ENCODE data around the gene ATRNL1.
"Not testable (repeated sequence)": the region's sequence is repeated elsewhere in the genome, so short reads cannot be mapped to it uniquely, and the experiment has no call there.

The ATRNL1 gene

DNA sequence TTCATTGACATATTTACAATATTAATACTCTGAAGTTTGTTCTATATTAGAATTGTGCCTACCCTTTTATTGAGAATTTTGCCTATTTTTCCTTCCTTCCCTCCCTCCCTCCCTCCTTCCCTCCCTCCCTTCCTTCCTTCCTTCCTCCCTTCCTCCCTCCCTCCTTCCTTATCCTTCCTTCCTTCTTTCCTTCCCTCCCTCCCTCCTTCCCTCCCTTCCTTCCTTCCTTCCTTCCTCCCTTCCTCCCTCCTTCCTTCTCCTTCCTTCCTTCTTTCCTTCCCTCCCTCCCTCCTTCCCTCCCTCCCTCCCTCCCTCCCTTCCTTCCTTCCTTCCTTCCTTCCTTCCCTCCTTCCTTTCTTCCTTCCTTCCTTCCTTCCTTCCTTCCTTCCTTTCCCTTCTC lies 434.5 kb downstream of the ATRNL1 start:
- not testable (repeated sequence) for H3K4me1 ChIP-seq (ENCODE audit: control insufficient read depth, insufficient read depth, low read length); H3K27ac ChIP-seq (ENCODE audit: low read depth, low read length); H3K9ac ChIP-seq (ENCODE audit: low read length); H3K36me3 ChIP-seq (ENCODE audit: control insufficient read depth, insufficient read depth, low read length); H3K9me3 ChIP-seq (ENCODE audit: control insufficient read depth, insufficient read depth, low read depth, low read length); H3K27me3 ChIP-seq (ENCODE audit: control insufficient read depth, insufficient read depth, low read length); H3K4me3 ChIP-seq (ENCODE audit: low read depth, low read length)

DNA sequence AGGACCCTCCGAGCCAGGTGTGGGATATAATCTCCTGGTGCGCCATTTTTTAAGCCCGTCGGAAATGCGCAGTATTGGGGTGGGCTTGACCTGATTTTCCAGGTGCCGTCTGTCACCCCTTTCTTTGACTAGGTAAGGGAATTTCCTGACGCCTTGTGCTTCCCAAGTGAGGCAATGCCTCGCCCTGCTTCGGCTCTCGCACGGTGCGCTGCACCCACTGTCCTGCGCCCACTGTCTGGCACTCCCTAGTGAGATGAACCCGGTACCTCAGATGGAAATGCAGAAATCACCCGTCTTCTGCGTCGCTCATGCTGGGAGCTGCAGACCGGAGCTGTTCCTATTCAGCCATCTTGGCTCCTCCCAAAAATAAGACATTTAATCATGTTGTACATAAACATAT lies 443.2 kb downstream of the ATRNL1 start:
- H3K9me3 ChIP-seq (ENCODE audit: control insufficient read depth, insufficient read depth, low read depth, low read length); H3K27me3 ChIP-seq (ENCODE audit: control insufficient read depth, insufficient read depth, low read length); H3K4me3 ChIP-seq (ENCODE audit: low read depth, low read length); H3K36me3 ChIP-seq (ENCODE audit: control insufficient read depth, insufficient read depth, low read length); H3K9ac ChIP-seq (ENCODE audit: low read length); H3K4me1 ChIP-seq (ENCODE audit: control insufficient read depth, insufficient read depth, low read length); H3K27ac ChIP-seq (ENCODE audit: low read depth, low read length): not testable (repeated sequence)

- Histone ChIP-seq H3K9me3 (ENCODE audit: control insufficient read depth, insufficient read depth, low read depth, low read length) (peaks cover 10% of the 10 kb centered on the region), H3K27ac (ENCODE audit: low read depth, low read length) (no peak overlapping the region), H3K4me1 (ENCODE audit: control insufficient read depth, insufficient read depth, low read length) (no peaks in the 10 kb centered on the region), H3K36me3 (ENCODE audit: control insufficient read depth, insufficient read depth, low read length) (no peaks in the 10 kb centered on the region), H3K27me3 (ENCODE audit: control insufficient read depth, insufficient read depth, low read length) (no peaks in the 10 kb centered on the region), H3K9ac (ENCODE audit: low read length) (no peak overlapping the region), H3K4me3 (ENCODE audit: low read depth, low read length) (no peak overlapping the region)
Measured at GRCh38 chr10:115539142-115539762, 446.1 kb downstream of the ATRNL1 start.

DNA sequence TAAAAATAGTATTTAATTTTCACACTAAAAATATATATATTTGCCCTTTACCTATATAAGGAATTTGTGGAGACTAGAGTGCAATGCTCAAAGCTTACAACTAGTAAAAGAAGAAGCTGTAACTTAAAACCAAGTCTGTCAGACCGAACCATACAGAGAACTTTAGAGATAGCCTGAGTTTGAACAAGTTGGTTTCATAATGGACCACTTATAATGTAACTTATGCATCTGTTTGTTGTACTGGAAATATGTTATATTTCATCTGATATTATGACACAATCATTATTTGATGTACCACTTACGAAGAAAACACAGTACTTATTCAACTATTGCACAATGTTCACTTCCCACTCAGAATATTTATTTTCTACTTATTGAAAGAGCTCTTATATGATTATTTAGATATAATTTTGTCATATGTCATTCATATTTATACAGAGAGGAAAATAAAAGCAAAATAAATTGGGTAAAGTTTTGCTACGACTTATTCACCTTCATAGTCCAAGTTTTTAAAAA lies 462.8 kb downstream of the ATRNL1 start:
- Histone ChIP-seq H3K27me3 (ENCODE audit: control insufficient read depth, insufficient read depth, low read length) (no peaks in the 10 kb centered on the region), H3K27ac (ENCODE audit: low read depth, low read length) (no peak overlapping the region), H3K4me1 (ENCODE audit: control insufficient read depth, insufficient read depth, low read length) (peaks cover 5% of the 10 kb centered on the region; the same call in 1 of the 2 replicates), H3K9me3 (ENCODE audit: control insufficient read depth, insufficient read depth, low read depth, low read length) (no peaks in the 10 kb centered on the region), H3K4me3 (ENCODE audit: low read depth, low read length) (no peak overlapping the region), H3K36me3 (ENCODE audit: control insufficient read depth, insufficient read depth, low read length) (no peaks in the 10 kb centered on the region), H3K9ac (ENCODE audit: low read length) (no peak overlapping the region)

DNA sequence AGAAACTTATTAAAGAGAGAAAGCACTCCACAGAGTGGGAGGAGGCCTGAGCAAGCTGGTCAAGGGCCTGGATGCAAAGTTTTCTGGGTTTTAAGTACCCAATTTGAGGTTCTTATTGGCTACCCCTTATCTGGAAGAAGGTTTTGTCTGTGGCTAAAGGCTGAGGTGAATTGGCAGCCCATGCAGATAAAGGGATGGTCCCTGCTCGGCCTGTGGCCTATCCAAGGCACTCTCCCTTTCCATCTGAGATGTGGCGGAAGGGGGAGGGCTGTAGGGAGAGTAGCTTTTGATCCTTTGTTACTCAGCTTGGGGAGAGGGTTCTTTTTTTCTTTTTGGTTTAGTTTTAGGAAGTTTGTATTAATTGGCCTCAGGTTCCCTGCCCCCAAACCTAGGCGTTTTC lies 465.1 kb downstream of the ATRNL1 start:
- Histone ChIP-seq H3K27ac (ENCODE audit: low read depth, low read length) (no peak overlapping the region; the same call in 1 of the 2 replicates), H3K4me1 (ENCODE audit: control insufficient read depth, insufficient read depth, low read length) (peaks cover 5% of the 10 kb centered on the region; the same call in 1 of the 2 replicates), H3K27me3 (ENCODE audit: control insufficient read depth, insufficient read depth, low read length) (no peaks in the 10 kb centered on the region), H3K9ac (ENCODE audit: low read length) (no peak overlapping the region), H3K9me3 (ENCODE audit: control insufficient read depth, insufficient read depth, low read depth, low read length) (no peaks in the 10 kb centered on the region), H3K36me3 (ENCODE audit: control insufficient read depth, insufficient read depth, low read length) (no peaks in the 10 kb centered on the region), H3K4me3 (ENCODE audit: low read depth, low read length) (no peak overlapping the region)

DNA sequence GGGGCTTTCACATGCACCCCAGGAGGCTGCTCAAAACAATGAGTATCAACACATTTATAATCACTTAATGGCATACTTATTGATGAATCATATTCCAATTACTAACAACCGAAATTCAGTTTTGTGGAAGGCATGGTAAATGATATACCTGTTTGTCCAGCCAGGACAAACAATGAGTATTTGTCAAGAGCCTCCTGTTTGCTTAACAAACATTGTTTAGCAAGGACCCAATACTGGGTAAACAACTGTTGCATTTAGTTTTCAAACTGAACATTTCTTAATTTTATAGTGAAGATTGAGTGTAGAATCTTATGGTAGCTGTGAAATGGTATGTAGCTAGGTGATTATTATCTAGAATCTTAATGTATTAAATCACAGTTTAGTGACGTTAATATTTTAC lies 473.7 kb downstream of the ATRNL1 start:
- H3K27ac ChIP-seq (ENCODE audit: low read depth, low read length): no peak overlapping the region
- no peaks in the 10 kb centered on the region for H3K27me3 ChIP-seq (ENCODE audit: control insufficient read depth, insufficient read depth, low read length)
- H3K9ac ChIP-seq (ENCODE audit: low read length): no peak overlapping the region
- H3K36me3 ChIP-seq (ENCODE audit: control insufficient read depth, insufficient read depth, low read length): no peaks in the 10 kb centered on the region
- H3K9me3 ChIP-seq (ENCODE audit: control insufficient read depth, insufficient read depth, low read depth, low read length): no peaks in the 10 kb centered on the region
- no peaks in the 10 kb centered on the region for H3K4me1 ChIP-seq (ENCODE audit: control insufficient read depth, insufficient read depth, low read length)
- no peak overlapping the region for H3K4me3 ChIP-seq (ENCODE audit: low read depth, low read length)

DNA sequence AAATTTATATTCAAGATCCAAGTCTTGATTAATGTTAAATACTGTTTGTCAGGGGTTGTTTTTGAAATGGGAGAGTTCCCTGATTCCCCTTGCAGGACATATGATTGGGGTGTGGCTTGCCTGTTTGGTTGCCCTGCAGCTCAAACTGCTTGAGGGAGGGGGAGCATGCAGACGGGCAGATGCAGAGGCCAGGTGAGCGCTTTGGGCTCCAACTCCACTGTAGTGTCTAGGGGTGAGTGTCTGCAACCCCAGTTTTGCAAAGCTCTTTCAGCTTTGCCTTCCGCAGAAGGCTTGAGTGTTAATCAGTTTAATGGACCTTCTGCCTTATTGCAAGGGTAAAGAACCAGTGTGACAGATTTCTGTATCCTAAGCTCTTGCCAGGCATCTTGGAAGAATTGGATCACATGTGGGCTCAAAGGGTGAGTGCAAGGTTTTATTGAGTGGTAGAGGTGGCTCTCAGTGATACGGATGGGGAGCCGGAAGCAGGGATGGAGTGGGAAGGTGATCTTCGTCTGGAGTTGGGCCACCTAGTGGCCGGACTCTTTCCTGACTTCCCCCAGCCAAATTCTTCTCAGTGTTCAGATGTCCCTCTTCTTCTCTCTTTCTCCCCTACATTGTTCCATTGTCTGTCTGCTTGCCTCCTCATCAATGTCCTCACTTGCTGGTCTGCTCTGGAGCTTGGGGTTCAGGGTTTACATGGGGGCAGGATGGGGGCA lies 479.7 kb downstream of the ATRNL1 start:
- H3K4me1 ChIP-seq (ENCODE audit: control insufficient read depth, insufficient read depth, low read length): no peaks in the 10 kb centered on the region
- H3K36me3 ChIP-seq (ENCODE audit: control insufficient read depth, insufficient read depth, low read length): no peaks in the 10 kb centered on the region
- H3K4me3 ChIP-seq (ENCODE audit: low read depth, low read length): peak overlapping the region; percentile 38
- no peak overlapping the region for H3K27ac ChIP-seq (ENCODE audit: low read depth, low read length)
- no peaks in the 10 kb centered on the region for H3K27me3 ChIP-seq (ENCODE audit: control insufficient read depth, insufficient read depth, low read length)
- no peak overlapping the region for H3K9ac ChIP-seq (ENCODE audit: low read length)
- H3K9me3 ChIP-seq (ENCODE audit: control insufficient read depth, insufficient read depth, low read depth, low read length): no peaks in the 10 kb centered on the region

- Histone ChIP-seq H3K4me1 (ENCODE audit: control insufficient read depth, insufficient read depth, low read length) (no peaks in the 10 kb centered on the region), H3K4me3 (ENCODE audit: low read depth, low read length) (no peak overlapping the region), H3K36me3 (ENCODE audit: control insufficient read depth, insufficient read depth, low read length) (no peaks in the 10 kb centered on the region)
Measured at GRCh38 chr10:115580239-115580638, 487.1 kb downstream of the ATRNL1 start.

DNA sequence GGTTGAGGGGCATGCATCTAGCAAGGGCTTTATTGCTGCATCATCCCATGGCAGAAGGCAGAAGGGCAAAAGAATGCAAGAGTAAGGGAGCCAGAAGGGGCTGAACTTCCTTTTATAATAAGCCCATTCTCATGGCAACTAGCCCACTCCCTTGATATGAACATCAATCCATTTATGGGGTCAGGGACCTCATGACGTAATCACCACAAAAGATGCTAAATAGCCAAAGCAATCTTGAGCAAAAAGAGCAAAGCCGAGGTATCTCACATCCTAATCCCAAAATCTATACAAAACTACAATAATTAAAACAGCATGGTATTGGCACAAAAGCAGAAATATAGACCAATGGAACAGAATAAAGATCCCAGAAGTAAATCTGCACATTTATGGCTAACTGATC lies 499.9 kb downstream of the ATRNL1 start:
- Histone ChIP-seq H3K9ac (ENCODE audit: low read length) (no peak overlapping the region), H3K9me3 (ENCODE audit: control insufficient read depth, insufficient read depth, low read depth, low read length) (peaks cover 8% of the 10 kb centered on the region; the same call in 1 of the 2 replicates), H3K27ac (ENCODE audit: low read depth, low read length) (no peak overlapping the region), H3K4me1 (ENCODE audit: control insufficient read depth, insufficient read depth, low read length) (no peaks in the 10 kb centered on the region), H3K36me3 (ENCODE audit: control insufficient read depth, insufficient read depth, low read length) (no peaks in the 10 kb centered on the region), H3K27me3 (ENCODE audit: control insufficient read depth, insufficient read depth, low read length) (no peaks in the 10 kb centered on the region), H3K4me3 (ENCODE audit: low read depth, low read length) (no peak overlapping the region)

More at GRCh38 chr10:115580239-115580638, 487.1 kb downstream of the ATRNL1 start:
- no peaks in the 10 kb centered on the region for H3K9me3 ChIP-seq (ENCODE audit: control insufficient read depth, insufficient read depth, low read depth, low read length)
- H3K27me3 ChIP-seq (ENCODE audit: control insufficient read depth, insufficient read depth, low read length): no peaks in the 10 kb centered on the region
- no peak overlapping the region for H3K27ac ChIP-seq (ENCODE audit: low read depth, low read length)
- H3K9ac ChIP-seq (ENCODE audit: low read length): no peak overlapping the region

GRCh38 chr10:115604627-115605026 lies 511.5 kb downstream of the ATRNL1 start:
- H3K36me3 ChIP-seq (ENCODE audit: control insufficient read depth, insufficient read depth, low read length): no peaks in the 10 kb centered on the region
- no peak overlapping the region for H3K27ac ChIP-seq (ENCODE audit: low read depth, low read length)
- no peak overlapping the region for H3K9ac ChIP-seq (ENCODE audit: low read length)
- H3K4me1 ChIP-seq (ENCODE audit: control insufficient read depth, insufficient read depth, low read length): no peaks in the 10 kb centered on the region
- no peaks in the 10 kb centered on the region for H3K9me3 ChIP-seq (ENCODE audit: control insufficient read depth, insufficient read depth, low read depth, low read length)
- H3K4me3 ChIP-seq (ENCODE audit: low read depth, low read length): no peak overlapping the region
- H3K27me3 ChIP-seq (ENCODE audit: control insufficient read depth, insufficient read depth, low read length): no peaks in the 10 kb centered on the region

- H3K9me3 ChIP-seq (ENCODE audit: control insufficient read depth, insufficient read depth, low read depth, low read length): no peaks in the 10 kb centered on the region
- no peaks in the 10 kb centered on the region for H3K36me3 ChIP-seq (ENCODE audit: control insufficient read depth, insufficient read depth, low read length)
- H3K27ac ChIP-seq (ENCODE audit: low read depth, low read length): no peak overlapping the region
Measured at GRCh38 chr10:115606086-115606485, 512.9 kb downstream of the ATRNL1 start.

More at GRCh38 chr10:115606086-115606485, 512.9 kb downstream of the ATRNL1 start:
- Histone ChIP-seq H3K27me3 (ENCODE audit: control insufficient read depth, insufficient read depth, low read length) (no peaks in the 10 kb centered on the region), H3K4me1 (ENCODE audit: control insufficient read depth, insufficient read depth, low read length) (no peaks in the 10 kb centered on the region), H3K4me3 (ENCODE audit: low read depth, low read length) (no peak overlapping the region), H3K9ac (ENCODE audit: low read length) (no peak overlapping the region)
